ENCODE results near the gene CHST3. TPM values are rescaled to one million over a fixed set of nuclear protein-coding genes. Genes with fewer than 3 reads are reported as not detected.
A peak's percentile ranks its signal among the peaks of the same experiment; 100 is the strongest.

Gene CHST3
- total RNA-seq, 1 donor from 2014 or later, result 41.4 TPM

DNA sequence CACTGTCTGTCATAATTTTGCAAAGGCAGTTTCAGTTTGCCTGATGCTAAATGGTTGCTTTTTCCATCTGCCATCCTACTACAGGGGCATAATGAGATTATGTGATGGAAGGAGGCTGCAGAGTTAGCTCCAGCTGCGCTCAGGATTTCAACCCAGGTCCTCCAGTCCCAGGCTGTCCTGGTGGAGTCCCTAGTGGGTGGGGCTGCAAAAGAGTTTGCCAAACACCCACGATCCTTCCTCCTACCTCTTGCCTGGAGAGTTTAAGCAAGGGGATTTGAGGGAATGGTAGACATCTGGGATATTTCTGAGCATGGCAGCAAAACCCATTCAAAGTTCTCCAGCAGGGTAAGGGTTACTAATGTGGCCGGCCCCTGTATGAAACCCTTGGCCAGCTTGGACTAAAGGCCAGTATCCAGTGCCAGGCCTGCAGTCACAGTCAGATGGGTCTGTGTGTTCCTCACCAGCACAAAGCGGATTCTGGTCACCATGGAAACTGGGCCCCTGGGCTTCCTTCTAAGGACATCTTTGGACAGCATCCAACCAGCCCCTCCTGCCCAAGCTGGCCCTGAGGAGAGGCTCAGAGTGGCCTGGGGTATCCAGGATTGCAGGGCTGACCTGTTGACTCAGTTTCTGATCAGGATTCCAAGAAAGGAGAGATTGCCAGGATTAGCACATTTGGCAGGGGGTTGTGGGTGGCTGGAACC lies 42.7 kb upstream of the CHST3 start:
- no peaks in the 10 kb centered on the region for H3K36me3 ChIP-seq
- no peaks in the 10 kb centered on the region for H3K27me3 ChIP-seq
- H3K4me1 ChIP-seq, result no peaks in the 10 kb centered on the region
- TF ChIP-seq CTCF (IDR thresholded peaks at IDR 0.05), result no peak
- intact Hi-C loops (cut with DNase I), result no loop called here
- no peak overlapping the region for H3K27ac ChIP-seq
- DNase-seq (ENCODE audit: low spot score in 2 of 2), result peak in 1 of 2 donors; percentile 84
- H3K4me3 ChIP-seq, result no peak overlapping the region
- H3K9me3 ChIP-seq, result no peaks in the 10 kb centered on the region

DNA sequence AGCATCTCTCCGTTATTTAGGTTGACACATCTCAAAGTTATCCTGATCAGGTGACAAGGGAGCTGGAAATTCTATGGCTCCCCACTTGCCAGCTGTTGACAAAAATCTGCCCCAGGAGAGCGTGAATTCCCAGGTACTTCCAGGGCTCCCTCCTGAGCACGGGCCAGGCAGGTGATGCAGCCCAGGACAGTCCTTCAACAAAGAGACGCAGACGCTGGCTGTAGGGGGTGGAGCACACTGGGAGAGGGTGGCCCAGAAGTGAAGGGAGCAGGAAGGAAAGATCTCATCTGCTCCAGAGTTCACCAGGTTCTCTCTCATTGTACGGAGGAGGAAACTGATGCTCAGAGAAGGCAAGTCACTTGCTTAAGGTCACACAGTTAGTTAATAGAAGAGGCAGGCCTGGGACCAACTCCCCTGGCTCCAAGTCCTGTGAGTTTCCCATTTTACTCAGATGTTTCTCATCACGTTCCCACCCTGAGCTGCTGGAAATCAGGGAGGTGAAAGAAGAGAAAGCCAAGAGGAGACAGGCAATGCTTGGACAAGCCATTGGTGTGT lies 41.0 kb upstream of the CHST3 start:
- H3K9me3 ChIP-seq, result no peaks in the 10 kb centered on the region
- no peak overlapping the region for H3K27ac ChIP-seq
- H3K36me3 ChIP-seq, result no peaks in the 10 kb centered on the region
- no peak overlapping the region for H3K4me3 ChIP-seq
- intact Hi-C loops (cut with DNase I), result no loop called here
- no peak for DNase-seq (ENCODE audit: low spot score in 2 of 2)
- no peaks in the 10 kb centered on the region for H3K27me3 ChIP-seq
- TF ChIP-seq CTCF (IDR thresholded peaks at IDR 0.05), result no peak
- H3K4me1 ChIP-seq, result no peaks in the 10 kb centered on the region

DNA sequence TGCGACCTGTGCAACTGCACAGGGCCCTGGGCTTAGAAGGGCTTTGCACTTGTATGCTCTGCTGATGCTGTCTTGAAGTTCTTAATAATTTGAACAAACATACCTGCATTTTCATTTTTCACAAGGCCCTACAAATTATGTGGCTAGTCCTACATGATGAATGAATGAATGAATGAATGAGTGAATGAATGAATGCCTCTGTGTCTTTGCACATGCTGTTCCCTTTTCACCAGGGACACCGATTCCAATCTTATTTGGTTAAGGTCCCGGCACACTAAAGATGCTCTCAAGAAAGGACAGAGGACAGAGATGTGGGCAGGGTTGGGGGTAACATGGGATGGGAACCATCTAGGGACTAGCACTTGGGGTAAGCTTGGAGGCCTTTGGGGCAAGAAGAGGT lies 39.4 kb upstream of the CHST3 start:
- Histone ChIP-seq H3K4me3 (no peak overlapping the region), H3K27me3 (no peaks in the 10 kb centered on the region), H3K4me1 (no peaks in the 10 kb centered on the region), H3K36me3 (no peaks in the 10 kb centered on the region), H3K9me3 (no peaks in the 10 kb centered on the region), H3K27ac (no peak overlapping the region)
- no peak for TF ChIP-seq CTCF (IDR thresholded peaks at IDR 0.05)
- DNase-seq (ENCODE audit: low spot score in 2 of 2), result no peak
- intact Hi-C loops (cut with DNase I), result no loop called here

- H3K4me3 ChIP-seq, result no peak overlapping the region
- H3K27ac ChIP-seq, result no peak overlapping the region
- no peaks in the 10 kb centered on the region for H3K9me3 ChIP-seq
- no peaks in the 10 kb centered on the region for H3K4me1 ChIP-seq
- no peaks in the 10 kb centered on the region for H3K36me3 ChIP-seq
- TF ChIP-seq CTCF (IDR thresholded peaks at IDR 0.05), result no peak
- intact Hi-C loops (cut with DNase I), result no loop called here
- H3K27me3 ChIP-seq, result no peaks in the 10 kb centered on the region
- DNase-seq (ENCODE audit: low spot score in 2 of 2), result no peak
Measured at GRCh38 chr10:71927159-71927558, 37.0 kb upstream of the CHST3 start.

DNA sequence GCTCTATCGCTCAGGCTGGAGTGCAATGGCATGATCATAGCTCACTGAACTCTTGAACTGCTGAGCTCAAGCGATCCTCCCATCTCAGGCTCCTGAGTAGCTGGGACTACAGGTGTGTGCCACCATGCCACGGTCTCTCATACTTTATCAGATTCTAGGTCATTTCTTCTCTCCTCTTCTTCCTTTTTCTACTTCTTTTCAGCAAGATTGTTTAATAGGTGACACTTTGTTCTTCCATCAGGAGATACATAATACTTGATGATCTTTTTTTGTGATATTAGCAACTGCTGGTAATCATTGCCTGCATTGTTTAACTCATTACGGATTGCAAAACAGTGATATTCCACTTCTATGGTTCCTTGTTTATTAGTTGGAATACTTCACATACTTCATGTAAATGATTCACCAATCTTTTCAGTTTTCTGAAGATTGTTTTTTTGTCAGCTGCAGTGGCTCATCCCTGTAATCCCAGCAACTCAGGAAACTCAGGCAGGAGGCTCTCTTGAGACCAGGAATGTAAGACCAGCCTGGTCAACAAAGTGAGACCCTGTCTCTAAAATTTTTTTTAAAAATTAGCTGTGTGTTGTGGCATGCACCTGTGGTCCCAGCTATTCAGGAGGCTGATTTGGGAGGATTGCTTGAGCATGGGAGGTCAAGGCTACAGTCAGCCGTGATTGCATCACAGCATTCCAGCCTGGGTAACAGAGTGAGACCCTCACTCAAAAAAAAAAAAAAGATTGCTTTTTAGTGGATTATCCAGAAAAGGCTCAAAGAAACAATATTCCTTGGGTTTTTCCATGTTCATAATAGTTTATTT lies 36.2 kb upstream of the CHST3 start:
- no peak overlapping the region for H3K27ac ChIP-seq
- TF ChIP-seq CTCF (IDR thresholded peaks at IDR 0.05), result no peak
- H3K36me3 ChIP-seq, result no peaks in the 10 kb centered on the region
- no peaks in the 10 kb centered on the region for H3K4me1 ChIP-seq
- peaks cover 0 to 3% of the 10 kb centered on the region in 2 donors for H3K9me3 ChIP-seq
- no peak for DNase-seq (ENCODE audit: low spot score in 2 of 2)
- no peaks in the 10 kb centered on the region for H3K27me3 ChIP-seq
- no peak overlapping the region for H3K4me3 ChIP-seq
- intact Hi-C loops (cut with DNase I), result no loop called here

Measured in ascending aorta (tissue), 2 donors.